Stimulated activated CD8-positive, alpha-beta memory T cell treated with anti-CD3 and anti-CD28 coated beads, Interleukin-15, amount 100 ng/mL, for 48 hours (primary cell): Measurements from ENCODE around the gene POFUT2.

Experiments used
- DNase-seq, 2 donors: peaks; one replicate each; pipeline ENCODE4 v3.0.0-alpha.2; 2020; ENCODE audit warnings: low read depth in 2 of 2

Gene POFUT2

DNA sequence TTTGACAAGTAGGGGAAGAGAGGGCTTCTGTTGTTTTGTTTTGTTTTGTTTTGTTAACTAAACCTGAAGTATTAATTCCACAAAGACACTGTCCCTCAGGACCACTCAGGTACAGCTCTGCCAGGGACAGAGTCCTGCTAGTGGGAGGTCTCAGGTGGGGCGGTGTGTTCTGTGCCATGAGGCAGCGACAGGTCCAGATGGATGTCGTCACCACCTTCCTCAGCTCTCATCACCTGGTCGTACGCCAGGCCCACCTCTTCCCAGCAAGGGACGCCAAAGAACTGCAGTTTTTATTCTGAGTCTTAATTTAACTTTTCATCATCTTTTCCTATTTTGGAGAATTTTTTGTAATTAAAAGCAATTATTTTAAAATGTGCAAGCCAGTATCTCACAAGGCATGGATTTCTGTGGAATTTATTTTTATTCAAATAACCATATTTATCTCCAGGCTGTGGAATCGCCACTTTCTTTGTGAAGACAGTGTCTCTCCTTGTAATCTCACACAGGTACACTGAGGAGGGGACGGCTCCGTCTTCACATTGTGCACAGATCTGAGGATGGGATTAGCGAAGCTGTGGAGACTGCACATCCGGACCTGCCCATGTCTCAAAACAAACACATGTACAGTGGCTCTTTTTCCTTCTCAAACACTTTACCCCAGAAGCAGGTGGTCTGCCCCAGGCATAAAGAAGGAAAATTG lies 62.5 kb downstream of the POFUT2 start:
- no peak for DNase-seq

DNA sequence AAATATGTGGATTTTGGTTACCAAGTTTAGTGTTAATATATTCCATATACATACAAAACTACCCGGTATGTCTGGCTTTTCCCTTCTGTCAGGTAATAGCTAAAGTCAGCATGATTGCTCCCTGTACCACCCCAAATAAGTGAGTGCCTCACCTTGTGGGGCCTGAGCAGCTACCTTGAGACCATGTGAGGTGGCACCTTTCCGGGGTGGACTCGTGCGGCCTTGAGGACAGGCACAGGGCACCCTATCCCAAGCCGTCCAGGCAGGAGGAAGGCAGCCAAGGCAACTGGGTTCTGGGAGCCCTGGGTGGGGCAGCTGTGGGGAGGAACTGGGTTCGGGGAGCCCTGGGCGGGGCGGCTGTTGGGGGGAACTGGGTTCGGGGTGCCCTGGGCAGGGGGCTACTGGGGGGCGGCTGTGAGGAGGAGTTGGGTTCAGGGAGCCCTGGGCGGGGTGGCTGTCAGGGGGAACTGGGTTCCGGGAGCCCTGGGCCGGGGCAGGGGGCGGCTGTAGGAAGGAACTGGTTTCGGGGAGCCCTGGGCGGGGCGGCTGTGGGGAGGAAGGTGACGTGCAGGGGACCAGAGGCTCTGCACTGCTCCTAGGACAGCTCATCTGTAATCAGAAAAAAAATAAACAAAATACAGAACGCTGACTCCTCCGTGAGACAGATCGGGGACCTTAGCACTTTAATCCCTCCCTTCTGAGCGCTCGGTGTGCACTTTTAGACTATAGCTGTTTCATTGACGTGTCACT lies 63.3 kb downstream of the POFUT2 start:
- DNase-seq: no peak

DNA sequence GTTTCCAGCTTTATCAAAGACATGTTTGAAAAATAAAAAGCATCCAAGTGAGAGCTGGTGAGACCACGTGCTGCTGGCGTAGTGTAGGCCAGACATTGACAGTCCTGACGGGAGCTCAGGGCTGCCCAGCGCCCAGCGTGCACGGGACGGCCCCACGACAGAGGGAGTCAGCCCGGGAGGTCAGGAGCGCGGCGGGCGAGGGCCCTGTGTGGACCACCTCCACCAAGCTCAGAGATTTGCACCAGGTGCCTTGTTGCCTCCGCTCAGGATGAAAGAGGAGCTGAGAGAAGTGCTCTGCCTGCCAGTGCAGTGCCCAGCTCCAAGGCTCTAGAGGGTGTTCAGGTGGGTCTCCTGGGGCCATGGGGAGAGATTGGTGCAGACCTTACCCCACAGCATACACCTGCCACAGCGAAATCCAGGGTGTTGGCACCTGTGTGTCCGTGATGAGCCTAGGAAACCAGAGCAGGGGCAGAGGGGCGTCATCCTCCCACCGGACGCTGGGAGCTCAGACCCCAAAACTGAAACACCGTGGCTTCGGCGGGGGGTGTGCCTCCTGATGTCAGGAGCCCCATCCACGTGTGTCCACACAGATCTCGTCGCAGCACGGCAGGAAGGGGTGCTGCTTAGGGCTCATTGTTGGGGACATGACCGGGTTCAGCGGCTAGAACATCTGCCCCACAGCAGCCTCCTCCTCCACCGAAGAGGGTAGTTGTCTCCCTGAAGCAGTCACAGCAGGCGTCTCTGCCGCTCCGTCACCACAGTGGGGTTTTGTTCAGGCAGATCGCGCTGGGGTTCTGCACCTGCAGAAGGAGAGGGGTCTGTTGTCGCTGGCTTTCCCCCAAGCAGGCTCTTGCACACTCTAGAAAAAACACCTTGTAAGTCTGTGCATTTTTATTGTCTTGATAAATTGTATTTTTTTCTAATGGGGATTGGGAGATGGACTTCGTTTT lies 64.2 kb downstream of the POFUT2 start:
- DNase-seq: no peak

DNA sequence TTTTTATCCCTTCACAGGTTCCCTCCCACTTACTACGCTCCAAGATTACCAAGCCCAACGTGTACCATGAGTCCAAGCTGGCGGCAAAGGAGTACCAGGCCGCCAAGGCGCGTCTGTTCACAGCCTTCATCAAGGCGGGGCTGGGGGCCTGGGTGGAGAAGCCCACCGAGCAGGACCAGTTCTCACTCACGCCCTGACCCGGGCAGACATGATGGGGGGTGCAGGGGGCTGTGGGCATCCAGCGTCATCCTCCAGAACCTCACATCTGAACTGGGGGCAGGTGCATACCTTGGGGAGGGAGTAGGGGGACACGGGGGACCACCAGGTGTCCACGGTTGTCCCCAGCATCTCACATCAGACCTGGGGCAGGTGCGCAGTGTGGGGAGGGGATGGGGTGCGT lies 65.7 kb downstream of the POFUT2 start:
- no peak for DNase-seq

DNA sequence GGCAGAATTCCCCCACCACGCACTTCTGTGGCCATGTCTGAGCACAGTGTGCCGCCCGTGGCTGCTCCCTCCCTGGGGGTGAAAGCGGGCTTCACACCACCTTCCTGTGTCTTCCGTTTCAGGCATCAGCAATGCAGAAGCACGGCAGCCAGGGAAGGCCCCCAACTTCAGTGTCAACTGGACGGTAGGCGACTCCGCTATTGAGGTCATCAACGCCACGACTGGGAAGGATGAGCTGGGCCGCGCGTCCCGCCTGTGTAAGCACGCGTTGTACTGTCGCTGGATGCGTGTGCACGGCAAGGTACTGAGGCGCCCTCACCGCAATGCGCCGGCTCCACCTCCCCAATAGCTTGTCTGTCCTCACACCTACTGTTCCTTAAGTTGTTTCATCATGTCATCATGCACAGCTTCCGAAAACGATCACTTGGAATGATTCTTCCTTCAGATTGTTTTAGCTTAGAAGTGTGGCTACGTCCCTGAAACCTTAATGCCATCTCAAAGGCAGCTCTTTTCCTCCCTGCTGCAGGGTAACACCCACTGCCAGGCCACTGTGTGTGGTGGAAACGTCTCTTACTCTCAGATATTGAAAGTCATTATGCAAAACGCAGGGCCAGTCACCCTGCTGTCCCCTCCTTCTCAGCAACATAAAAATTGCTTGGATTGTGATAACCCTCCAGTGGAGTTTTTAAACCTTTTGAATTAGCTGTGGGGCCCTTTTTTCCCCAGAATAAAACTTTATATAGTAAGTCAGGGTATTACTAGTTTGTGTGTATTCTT lies 66.8 kb downstream of the POFUT2 start:
- no peak for DNase-seq

DNA sequence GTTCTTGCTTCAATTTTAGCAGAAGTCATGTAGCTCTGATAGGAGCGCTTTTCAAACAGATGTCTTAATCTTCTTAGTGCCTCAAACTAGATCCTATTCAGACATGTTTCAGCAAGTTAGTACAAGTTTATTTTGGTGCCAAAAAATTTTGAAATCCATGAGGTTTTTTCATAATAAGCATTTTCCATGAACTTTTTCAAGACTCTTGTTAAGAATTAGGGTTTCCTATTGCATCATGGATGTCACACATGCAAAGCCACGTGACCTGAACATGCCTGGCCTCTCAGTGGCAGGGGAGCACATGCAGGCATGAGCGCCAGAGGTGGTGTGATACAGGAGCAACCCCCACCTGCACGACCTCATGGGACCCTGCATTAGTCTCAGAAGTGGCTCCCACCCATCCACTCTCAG lies 67.6 kb downstream of the POFUT2 start:
- no peak for DNase-seq

DNA sequence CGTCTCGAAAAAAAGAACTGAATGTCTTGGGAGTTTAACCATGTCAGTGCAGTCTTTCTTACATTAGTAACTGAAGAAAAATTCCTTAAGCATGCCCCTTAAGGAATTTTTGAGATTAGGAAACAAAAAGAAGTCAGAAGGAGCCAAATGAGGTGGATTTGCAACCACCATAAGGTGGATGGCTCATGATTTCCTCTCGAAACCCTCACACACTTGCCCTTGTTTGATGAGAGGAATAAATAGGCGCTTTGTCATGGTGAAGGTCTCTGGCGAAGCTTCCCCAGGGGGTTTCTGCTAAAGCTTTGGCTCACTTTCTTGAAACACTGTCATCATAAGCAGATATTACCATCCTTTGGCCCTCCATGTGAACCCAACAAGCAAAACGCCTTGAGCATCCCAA lies 68.2 kb downstream of the POFUT2 start:
- DNase-seq: no peak

DNA sequence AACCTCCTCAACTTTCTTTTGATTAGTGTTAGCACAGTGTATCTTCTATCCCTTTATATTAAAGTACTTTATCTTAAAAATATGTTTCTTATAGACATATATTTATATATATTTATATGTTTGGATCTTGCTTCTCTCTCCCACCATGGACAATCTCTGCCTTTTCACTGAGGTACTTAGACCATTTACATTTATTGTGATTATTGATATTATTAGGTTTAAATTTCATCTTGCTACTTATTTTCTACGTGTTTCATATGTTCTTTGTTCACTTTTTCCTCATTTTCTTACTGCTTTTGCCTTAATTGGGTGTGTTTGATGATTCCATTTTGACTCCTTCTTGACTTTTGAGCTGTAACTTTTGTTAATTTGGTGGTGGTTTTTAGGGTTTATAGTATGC lies 70.7 kb downstream of the POFUT2 start:
- no peak for DNase-seq

DNA sequence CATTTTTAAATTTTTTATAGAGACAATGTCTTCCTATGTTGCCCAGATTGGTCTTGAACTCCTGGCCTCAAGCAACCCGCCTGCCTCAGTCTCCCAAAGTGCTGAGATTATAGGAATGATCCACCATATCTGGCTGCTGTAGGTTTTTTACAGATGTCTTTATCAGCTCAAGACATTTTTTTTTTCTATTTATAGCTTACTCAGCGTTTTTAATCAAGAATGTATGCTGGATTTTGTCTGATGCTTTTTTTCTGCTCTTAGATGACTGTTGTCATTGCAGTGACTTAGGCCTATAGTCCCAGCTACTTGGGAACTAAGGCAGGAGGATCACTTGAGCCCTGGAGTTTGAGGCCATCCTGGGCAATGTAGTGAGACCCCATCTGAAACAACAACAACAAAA lies 72.5 kb downstream of the POFUT2 start:
- DNase-seq: no peak
